Karpas-422 (cell line): Measurements from ENCODE around the gene KSR2. TPM values are rescaled to one million over a fixed set of nuclear protein-coding genes. Genes with fewer than 3 reads are reported as not detected.
A peak's percentile ranks its signal among the peaks of the same experiment; 100 is the strongest.
"Not testable (repeated sequence)": the region's sequence is repeated elsewhere in the genome, so short reads cannot be mapped to it uniquely, and the experiment has no call there.

Source experiments
- DNase-seq: peaks from one replicate; pipeline ENCODE4 v3.0.0-alpha.2; 2015
- H2AFZ ChIP-seq: fragments of 200-600 bp; sonication (generic); 2 replicates; pipeline ENCODE4 v1.6.1; 2014; ENCODE audit warnings: antibody characterized with exemption, low read length, mixed read lengths
- H3K27ac ChIP-seq: fragments of 200-600 bp; sonication (generic); 2 replicates; pipeline ENCODE4 v1.5.1; 2014; ENCODE audit warnings: mild to moderate bottlenecking, low read length, moderate library complexity
- H3K27me3 ChIP-seq: fragments of 200-600 bp; sonication (generic); 2 replicates; pipeline ENCODE4 v1.6.1; 2014; ENCODE audit warnings: low read length, mixed read lengths
- H3K36me3 ChIP-seq: fragments of 200-600 bp; sonication (generic); 2 replicates; pipeline ENCODE4 v1.6.1; 2014; ENCODE audit warnings: low read length, mixed read lengths; ENCODE audit not compliant: insufficient read depth
- H3K4me1 ChIP-seq: fragments of 200-600 bp; sonication (generic); 2 replicates; pipeline ENCODE4 v1.6.1; 2014; ENCODE audit warnings: mild to moderate bottlenecking, low read length, mixed read lengths
- H3K4me2 ChIP-seq: fragments of 200-600 bp; sonication (generic); 2 replicates; pipeline ENCODE4 v1.6.1; 2014; ENCODE audit warnings: low read length, low read depth, mild to moderate bottlenecking; ENCODE audit not compliant: poor library complexity, severe bottlenecking
- H3K4me3 ChIP-seq: fragments of 200-600 bp; sonication (generic); 2 replicates; pipeline ENCODE4 v1.5.1; 2014; ENCODE audit warnings: mild to moderate bottlenecking, antibody characterized with exemption, low read length, mixed read lengths
- H3K79me2 ChIP-seq: fragments of 200-600 bp; sonication (generic); 2 replicates; pipeline ENCODE4 v1.6.1; 2014; ENCODE audit warnings: mild to moderate bottlenecking, low read length, mixed read lengths
- H3K9ac ChIP-seq: fragments of 200-600 bp; sonication (generic); 2 replicates; pipeline ENCODE4 v1.6.0; 2014; ENCODE audit warnings: low read length
- H3K9me2 ChIP-seq: fragments of 200-600 bp; sonication (generic), shearing (Covaris generic); replicated peaks from 2 replicates; pipeline ENCODE4 v1.6.0; 2014; ENCODE audit warnings: mild to moderate bottlenecking, low read length, moderate library complexity; ENCODE audit not compliant: insufficient read depth
- H3K9me3 ChIP-seq: fragments of 300-700, 200-600 bp; sonication (generic); 2 replicates; pipeline ENCODE4 v1.6.1; 2014; ENCODE audit warnings: low read length, mixed read lengths
- H4K20me1 ChIP-seq: fragments of 200-600 bp; sonication (generic); 2 replicates; pipeline ENCODE4 v1.6.1; 2014; ENCODE audit warnings: mild to moderate bottlenecking, antibody characterized with exemption, low read length, low read depth; ENCODE audit not compliant: insufficient read depth
- total RNA-seq: library from RNA; depleted of rRNA; stranded (reverse); fragments of >200 nt; shearing (Covaris generic); gene quantifications from 2 replicates; pipeline ENCODE4 v1.2.3, GENCODE V29; 2014; ENCODE audit warnings: low replicate concordance

KSR2 gene
- total RNA-seq, 1 experiment from 2014 or later, result 0.04 TPM

- Histone ChIP-seq H3K27ac (no peak overlapping the region), H4K20me1 (no peaks in the 10 kb centered on the region), H3K27me3 (no peaks in the 10 kb centered on the region), H3K9me3 (no peaks in the 10 kb centered on the region), H3K4me3 (no peak overlapping the region), H3K4me1 (peaks cover 7% of the 10 kb centered on the region), H3K9me2 (no peaks in the 10 kb centered on the region), H3K4me2 (no peak overlapping the region), H3K9ac (no peak overlapping the region), H3K36me3 (no peaks in the 10 kb centered on the region), H3K79me2 (no peaks in the 10 kb centered on the region), H2AFZ (no peak overlapping the region)
- DNase-seq, result no peak
Measured at GRCh38 chr12:117892441-117892840, 76.3 kb downstream of the KSR2 start.

GRCh38 chr12:117891265-117891664 is 77.5 kb downstream of the KSR2 start:
- not testable (repeated sequence) for H3K27me3 ChIP-seq, H3K4me2 ChIP-seq, H3K9me2 ChIP-seq, H3K36me3 ChIP-seq, H4K20me1 ChIP-seq, H3K4me1 ChIP-seq, H3K27ac ChIP-seq, DNase-seq, H3K9me3 ChIP-seq, H3K4me3 ChIP-seq, H3K9ac ChIP-seq, H2AFZ ChIP-seq, H3K79me2 ChIP-seq

- no peak overlapping the region for H2AFZ ChIP-seq
- no peaks in the 10 kb centered on the region for H4K20me1 ChIP-seq
- H3K4me3 ChIP-seq, result no peak overlapping the region
- H3K27ac ChIP-seq, result no peak overlapping the region
- peaks cover 7% of the 10 kb centered on the region for H3K4me1 ChIP-seq
- no peaks in the 10 kb centered on the region for H3K9me3 ChIP-seq
- no peak overlapping the region for H3K9ac ChIP-seq
- no peaks in the 10 kb centered on the region for H3K27me3 ChIP-seq
- H3K36me3 ChIP-seq, result no peaks in the 10 kb centered on the region
- H3K9me2 ChIP-seq, result no peaks in the 10 kb centered on the region
- H3K4me2 ChIP-seq, result no peak overlapping the region
- H3K79me2 ChIP-seq, result no peaks in the 10 kb centered on the region
- DNase-seq, result no peak
Measured at GRCh38 chr12:117890644-117891043, 78.1 kb downstream of the KSR2 start.

GRCh38 chr12:117890137-117890536 is 78.7 kb downstream of the KSR2 start:
- no peaks in the 10 kb centered on the region for H3K36me3 ChIP-seq
- H3K4me3 ChIP-seq, result no peak overlapping the region
- no peak overlapping the region for H3K27ac ChIP-seq
- peak; percentile 54 for DNase-seq
- no peaks in the 10 kb centered on the region for H3K9me3 ChIP-seq
- peaks cover 7% of the 10 kb centered on the region for H3K4me1 ChIP-seq
- no peaks in the 10 kb centered on the region for H4K20me1 ChIP-seq
- no peak overlapping the region for H2AFZ ChIP-seq
- no peak overlapping the region for H3K9ac ChIP-seq
- H3K79me2 ChIP-seq, result no peaks in the 10 kb centered on the region
- no peaks in the 10 kb centered on the region for H3K27me3 ChIP-seq
- no peak overlapping the region for H3K4me2 ChIP-seq
- H3K9me2 ChIP-seq, result no peaks in the 10 kb centered on the region

GRCh38 chr12:117889098-117889497 is 79.7 kb downstream of the KSR2 start:
- no peaks in the 10 kb centered on the region for H3K9me2 ChIP-seq
- H3K4me1 ChIP-seq, result peaks cover 7% of the 10 kb centered on the region
- no peak overlapping the region for H3K9ac ChIP-seq
- no peaks in the 10 kb centered on the region for H4K20me1 ChIP-seq
- H2AFZ ChIP-seq, result no peak overlapping the region
- H3K36me3 ChIP-seq, result no peaks in the 10 kb centered on the region
- H3K9me3 ChIP-seq, result no peaks in the 10 kb centered on the region
- no peak overlapping the region for H3K27ac ChIP-seq
- H3K79me2 ChIP-seq, result no peaks in the 10 kb centered on the region
- H3K4me3 ChIP-seq, result no peak overlapping the region
- DNase-seq, result peak; percentile 55
- no peak overlapping the region for H3K4me2 ChIP-seq
- no peaks in the 10 kb centered on the region for H3K27me3 ChIP-seq

- no peaks in the 10 kb centered on the region for H3K9me3 ChIP-seq
- no peak overlapping the region for H3K4me3 ChIP-seq
- H3K9me2 ChIP-seq, result no peaks in the 10 kb centered on the region
- no peak overlapping the region for H3K27ac ChIP-seq
- H3K4me2 ChIP-seq, result no peak overlapping the region
- H3K27me3 ChIP-seq, result no peaks in the 10 kb centered on the region
- no peak overlapping the region for H2AFZ ChIP-seq
- H4K20me1 ChIP-seq, result no peaks in the 10 kb centered on the region
- H3K9ac ChIP-seq, result no peak overlapping the region
- H3K79me2 ChIP-seq, result no peaks in the 10 kb centered on the region
- peaks cover 7% of the 10 kb centered on the region for H3K4me1 ChIP-seq
- DNase-seq, result no peak
- H3K36me3 ChIP-seq, result no peaks in the 10 kb centered on the region
Measured at GRCh38 chr12:117885211-117885610, 83.6 kb downstream of the KSR2 start.

- Histone ChIP-seq H2AFZ (no peak overlapping the region), H3K27ac (no peak overlapping the region), H4K20me1 (no peaks in the 10 kb centered on the region), H3K9ac (no peak overlapping the region), H3K4me2 (no peak overlapping the region), H3K36me3 (no peaks in the 10 kb centered on the region), H3K27me3 (no peaks in the 10 kb centered on the region), H3K79me2 (no peaks in the 10 kb centered on the region), H3K9me3 (no peaks in the 10 kb centered on the region), H3K9me2 (no peaks in the 10 kb centered on the region), H3K4me3 (no peak overlapping the region), H3K4me1 (peaks cover 4% of the 10 kb centered on the region)
- no peak for DNase-seq
Measured at GRCh38 chr12:117884161-117884560, 84.6 kb downstream of the KSR2 start.

- Histone ChIP-seq H4K20me1 (no peaks in the 10 kb centered on the region), H3K4me1 (no peaks in the 10 kb centered on the region), H2AFZ (no peak overlapping the region), H3K4me3 (no peak overlapping the region), H3K79me2 (no peaks in the 10 kb centered on the region), H3K27me3 (no peaks in the 10 kb centered on the region), H3K36me3 (no peaks in the 10 kb centered on the region), H3K27ac (no peak overlapping the region), H3K9me3 (no peaks in the 10 kb centered on the region), H3K9ac (no peak overlapping the region), H3K9me2 (no peaks in the 10 kb centered on the region), H3K4me2 (no peak overlapping the region)
- DNase-seq, result no peak
Measured at GRCh38 chr12:117882603-117883184, 86.1 kb downstream of the KSR2 start.

GRCh38 chr12:117882181-117882580 is 86.6 kb downstream of the KSR2 start:
- H4K20me1 ChIP-seq, result no peaks in the 10 kb centered on the region
- no peaks in the 10 kb centered on the region for H3K27me3 ChIP-seq
- H3K9ac ChIP-seq, result no peak overlapping the region
- H3K4me3 ChIP-seq, result no peak overlapping the region
- H3K9me2 ChIP-seq, result no peaks in the 10 kb centered on the region
- no peak overlapping the region for H2AFZ ChIP-seq
- no peak for DNase-seq
- H3K27ac ChIP-seq, result no peak overlapping the region
- H3K9me3 ChIP-seq, result no peaks in the 10 kb centered on the region
- no peaks in the 10 kb centered on the region for H3K36me3 ChIP-seq
- no peaks in the 10 kb centered on the region for H3K4me1 ChIP-seq
- no peak overlapping the region for H3K4me2 ChIP-seq
- H3K79me2 ChIP-seq, result no peaks in the 10 kb centered on the region
